ENCODE measurements around the gene CCDC91.

GRCh38 chr12:28239918-28240317 lies 49.7 kb downstream of the CCDC91 start:
- TF ChIP-seq CTCF (IDR thresholded peaks at IDR 0.05; ENCODE audit: insufficient read depth, low read length, poor library complexity, severe bottlenecking) (no peak), EZH2phosphoT487 (conservative IDR thresholded peaks at IDR 0.05; ENCODE audit: low read length) (no peak)

All from SU-DHL-6 (cell line).